Heart right ventricle (tissue), 16 donors: ENCODE data around the gene KLHL4. TPM values are rescaled to one million over a fixed set of nuclear protein-coding genes. Genes with fewer than 3 reads are reported as not detected.
"Not testable (repeated sequence)": the region's sequence is repeated elsewhere in the genome, so short reads cannot be mapped to it uniquely, and the experiment has no call there.

Source experiments
- ATAC-seq, 8 donors: fragments of 200-7000 bp; cut with Tn5 transposase; one replicate each; pipeline ENCODE4 v1.9.1; 2020; ENCODE audit warnings: mild to moderate bottlenecking in 8 of 8, moderate library complexity in 8 of 8, moderate number of reproducible peaks in 1 of 8
- DNase-seq, 2 donors: peaks; one replicate each; pipeline ENCODE4 v3.0.0-alpha.2; 2020
- H3K27ac ChIP-seq, 10 donors: fragments of 200-600 bp; sonication (generic) in 2 of 10; one replicate each; pipeline versions ENCODE4 v1.5.0 to v1.8.0; 2020 to 2022; ENCODE audit warnings: mild to moderate bottlenecking in 3 of 10
- H3K27me3 ChIP-seq, 7 donors: fragments of 200-600 bp; one replicate each; pipeline ENCODE4 v1.8.0; 2021 to 2022; ENCODE audit warnings: mild to moderate bottlenecking in 2 of 7
- H3K36me3 ChIP-seq, 9 donors: fragments of 200-600 bp; sonication (generic) in 1 of 9; one replicate each; pipeline versions ENCODE4 v1.5.0 to v1.8.0; 2020 to 2022; ENCODE audit warnings: mild to moderate bottlenecking in 2 of 9
- H3K4me1 ChIP-seq, 9 donors: fragments of 200-600 bp; sonication (generic) in 1 of 9; one replicate each; pipeline versions ENCODE4 v1.5.0 to v1.8.0; 2020 to 2022; ENCODE audit warnings: mild to moderate bottlenecking in 4 of 9
- H3K4me3 ChIP-seq, 10 donors: fragments of 200-600 bp; sonication (generic) in 2 of 10; one replicate each; pipeline versions ENCODE4 v1.5.0 to v1.8.0; 2020 to 2022; ENCODE audit warnings: mild to moderate bottlenecking in 7 of 10, moderate library complexity in 2 of 10
- H3K9me3 ChIP-seq, 11 donors: fragments of 200-600 bp in 10 of 11; sonication (generic) in 2 of 11; one replicate each; pipeline versions ENCODE4 v1.5.0 to v1.8.0; 2013 to 2022; ENCODE audit warnings: mild to moderate bottlenecking in 2 of 11, control low read depth in 1 of 11, moderate library complexity in 1 of 11
- CTCF ChIP-seq, 9 donors: fragments of 200-600 bp; sonication (generic) in 2 of 9; IDR thresholded peaks; one replicate each; pipeline versions ENCODE4 v1.5.0 to v1.8.0; 2021 to 2022; ENCODE audit warnings: antibody characterized with exemption in 9 of 9, mild to moderate bottlenecking in 5 of 9, moderate library complexity in 1 of 9
- WGBS, 2 donors: extraction: QIAGEN DNeasy Blood & Tissue Kit; methylation state at CpG; one replicate each; pipeline ENCODE4 v1.1.7; 2013; ENCODE audit warnings: inconsistent platforms in 1 of 2; 5-methylcytosine and 5-hydroxymethylcytosine counted together
- intact Hi-C, 10 donors: fragments of 100-400 bp; cut with DNase I; formaldehyde crosslinking; loops; one replicate each; pipeline versions ENCODE4 v1.11.1 to v1.14.2; 2022
- polyA plus RNA-seq, 2 donors: library from polyadenylated mRNA; stranded (reverse); fragments of 200-250 nt; gene quantifications; one replicate each; pipeline ENCODE4 v1.2.3, GENCODE V29; 2013
- total RNA-seq, 10 donors: library from RNA; stranded (reverse); fragmentation: NEBNext Ultra II Directional in 3 of 10; extraction: Animal tissue kit (Norgen Biotek cat#: 25700) in 3 of 10; gene quantifications; one replicate each; pipeline versions ENCODE4 v1.2.1 to v1.2.4, GENCODE V29; 2021 to 2023
- donor health status: Arrhythmogenic right ventricular cardiomyopathy.
- donor health status: ischemic (EF 13 %, LVEDD 7.1; RV severe dilation, severe dysfunction).
- donor health status: healthy with polysubstance abuse.
- donor health status: DM: no; HTN: yes; CAD: no.
- donor health status: DM: no; HTN: no; CAD: no.
- donor health status: ischemic (EF 25% LVEDD 6.9; RV normal size, moderate dysfunction).
- donor health status: ischemic (EF 25% LVEDD 5.7; RV mildly dilated, moderate dysfunction).
- donor health status: healthy.
- donor health status: DM: yes; HTN: yes; CAD: no.
- donor health status: Ischemic cardiomyopathy.
- donor health status: ischemic (EF 35%, LVEDD 5.7; RV mildly dilated, moderate dysfunction).
- donor health status: nonischemic (EF 11% LVEDD 7.7; RV severe dilation, severe dysfunction).
- donor health status: DM: yes; HTN: yes; CAD: no.
- donor health status: PGD.
- donor health status: ischemic (EF 29% LVEDD 5.4; RV normal size, mild dysfunction).
- donor health status: nonischemic (EF 23%, LVEDD 6.1; RV moderate dilation, normal function).

KLHL4 gene
- total and polyA plus RNA-seq, 12 donors, result 0.15 to 2.5 (median 1.1) TPM

- Histone ChIP-seq H3K27ac (no peak overlapping the region), H3K27me3 (peaks cover 0 to 9% (median 0%) of the 10 kb centered on the region in 7 donors), H3K9me3 (no peaks in the 10 kb centered on the region), H3K4me1 (no peaks in the 10 kb centered on the region), H3K36me3 (no peaks in the 10 kb centered on the region), H3K4me3 (no peak overlapping the region)
- 53 to 95% methylated on average over 1 of the region's 1 CpG for WGBS, 2 donors
- peak in 3 of 9 donors; percentile 12 to 24 (median 18) for TF ChIP-seq CTCF (IDR thresholded peaks at IDR 0.05)
- no peak for DNase-seq
- intact Hi-C loops, result loop anchor here in 1 of 10 donors (10.0 kb wide), 1 partner anchor 917 kb away; no protein-coding TSS in a partner anchor
- ATAC-seq, result no peak
These were observed 179.8 kb downstream of the KLHL4 start for GRCh38 chrX:87697409-87697808.

- no peaks in the 10 kb centered on the region for H3K36me3 ChIP-seq
- peaks cover 0 to 4% (median 0%) of the 10 kb centered on the region in 11 donors for H3K9me3 ChIP-seq
- ATAC-seq (no peak), DNase-seq (no peak)
- 79 to 86% methylated on average over 3 of the region's 3 CpGs for WGBS, 2 donors
- H3K4me1 ChIP-seq, result no peaks in the 10 kb centered on the region
- intact Hi-C loops, result no loop called here
- no peak overlapping the region for H3K4me3 ChIP-seq
- no peak overlapping the region for H3K27ac ChIP-seq
- H3K27me3 ChIP-seq, result peaks cover 0 to 9% (median 0%) of the 10 kb centered on the region in 7 donors
- no peak for TF ChIP-seq CTCF (IDR thresholded peaks at IDR 0.05)
These were observed 185.2 kb downstream of the KLHL4 start for GRCh38 chrX:87702795-87703194.

- WGBS, 2 donors, result 92 to 100% methylated on average over 1 to 2 of the region's 5 CpGs
- H3K9me3 ChIP-seq, DNase-seq, ATAC-seq, H3K4me1 ChIP-seq, H3K27ac ChIP-seq, H3K4me3 ChIP-seq, intact Hi-C loops, H3K36me3 ChIP-seq, H3K27me3 ChIP-seq: not testable (repeated sequence)
These were observed 185.9 kb downstream of the KLHL4 start for GRCh38 chrX:87703469-87703868.

GRCh38 chrX:87706134-87706533 is 188.5 kb downstream of the KLHL4 start:
- H3K36me3 ChIP-seq, result no peaks in the 10 kb centered on the region
- H3K27me3 ChIP-seq, result no peaks in the 10 kb centered on the region
- intact Hi-C loops, result no loop called here
- DNase-seq, result no peak
- no peaks in the 10 kb centered on the region for H3K4me1 ChIP-seq
- no peak for ATAC-seq
- WGBS, 2 donors, result 92 to 94% methylated on average over 2 of the region's 2 CpGs
- H3K4me3 ChIP-seq, result no peak overlapping the region
- TF ChIP-seq CTCF (IDR thresholded peaks at IDR 0.05), result no peak
- H3K9me3 ChIP-seq, result peaks cover 0 to 23% (median 0%) of the 10 kb centered on the region in 11 donors
- no peak overlapping the region for H3K27ac ChIP-seq

GRCh38 chrX:87710580-87710979 is 193.0 kb downstream of the KLHL4 start:
- DNase-seq (no peak), ATAC-seq (no peak)
- intact Hi-C loops, result no loop called here
- no peaks in the 10 kb centered on the region for H3K36me3 ChIP-seq
- TF ChIP-seq CTCF (IDR thresholded peaks at IDR 0.05), result no peak
- no peak overlapping the region for H3K27ac ChIP-seq
- peaks cover 0 to 33% (median 0%) of the 10 kb centered on the region in 11 donors for H3K9me3 ChIP-seq
- no peaks in the 10 kb centered on the region for H3K4me1 ChIP-seq
- 88 to 95% methylated on average over 1 of the region's 1 CpG for WGBS, 2 donors
- no peaks in the 10 kb centered on the region for H3K27me3 ChIP-seq
- no peak overlapping the region for H3K4me3 ChIP-seq
